Fibroblast of lung (primary cell): ENCODE data around the gene KCNJ10. TPM values are rescaled to one million over a fixed set of nuclear protein-coding genes. Genes with fewer than 3 reads are reported as not detected.

Experiments
- DNase-seq, 2 donors: peaks; one replicate each; pipeline versions ENCODE4 v3.0.0 to v3.0.0-alpha.2; 2010; ENCODE audit warnings: low read depth in 2 of 2
- H2AFZ ChIP-seq: 2 replicates; pipeline ENCODE4 v1.5.1; 2012; ENCODE audit warnings: low read length, control low read depth, inconsistent platforms
- H3K27ac ChIP-seq: 2 replicates; pipeline ENCODE4 v1.5.1; 2011; ENCODE audit warnings: low read length, control low read depth; ENCODE audit not compliant: insufficient read depth
- H3K27me3 ChIP-seq: 2 replicates; pipeline ENCODE4 v1.5.1; 2011; ENCODE audit warnings: mild to moderate bottlenecking, low read length; ENCODE audit not compliant: control insufficient read depth, insufficient read depth
- H3K36me3 ChIP-seq: 2 replicates; pipeline ENCODE4 v1.5.1; 2011; ENCODE audit warnings: low read length; ENCODE audit not compliant: control insufficient read depth, insufficient read depth
- H3K4me1 ChIP-seq: 2 replicates; pipeline ENCODE4 v1.5.1; 2011; ENCODE audit warnings: low read length; ENCODE audit not compliant: control insufficient read depth, insufficient read depth; ENCODE audit errors: extremely low read depth
- H3K4me2 ChIP-seq: 2 replicates; pipeline ENCODE4 v1.5.1; 2011; ENCODE audit warnings: low read length, control low read depth; ENCODE audit not compliant: insufficient read depth; ENCODE audit errors: extremely low read depth
- H3K4me3 ChIP-seq, 4 experiments: fragments of 200-600 bp in 1 of 4; sonication (generic) in 1 of 4; replicated peaks in 1 of 4; 2 replicates each; pipeline ENCODE4 v1.5.1; 2011 to 2016; ENCODE audit warnings: low read length in 4 of 4, low read depth in 3 of 4, mild to moderate bottlenecking in 3 of 4, control low read depth in 2 of 4, inconsistent platforms in 1 of 4, mixed read lengths in 1 of 4; ENCODE audit not compliant: insufficient read depth in 1 of 4; ENCODE audit errors: control extremely low read depth in 1 of 4
- H3K79me2 ChIP-seq: 2 replicates; pipeline ENCODE4 v1.5.1; 2012; ENCODE audit warnings: mild to moderate bottlenecking, low read length, inconsistent platforms; ENCODE audit not compliant: control insufficient read depth, insufficient read depth
- H3K9ac ChIP-seq: 2 replicates; pipeline ENCODE4 v1.5.1; 2011; ENCODE audit warnings: mild to moderate bottlenecking, low read length, control low read depth; ENCODE audit not compliant: insufficient read depth
- H3K9me3 ChIP-seq: 2 replicates; pipeline ENCODE4 v1.5.1; 2012; ENCODE audit warnings: low read depth, low read length; ENCODE audit not compliant: control insufficient read depth, insufficient read depth
- H4K20me1 ChIP-seq: 2 replicates; pipeline ENCODE4 v1.5.1; 2011; ENCODE audit warnings: low read length; ENCODE audit not compliant: control insufficient read depth, insufficient read depth; ENCODE audit errors: extremely low read depth
- EZH2 ChIP-seq: IDR thresholded peaks from 2 replicates; pipeline ENCODE4 v1.5.1; 2012; ENCODE audit warnings: low read length, control low read depth, mild to moderate bottlenecking; ENCODE audit errors: missing control alignments
- polyA plus RNA-seq, 2 donors: library from polyadenylated mRNA; depleted of rRNA in 1 of 2; stranded (reverse) in 1 of 2; unstranded in 1 of 2; fragments of >200 nt; gene quantifications; 2 replicates each; pipeline ENCODE4 v1.2.1, GENCODE V29; 2011 to 2012; ENCODE audit warnings: missing spikeins in 1 of 2
- total RNA-seq: library from RNA; depleted of rRNA; stranded (reverse); fragments of >200 nt; gene quantifications from 2 replicates; pipeline ENCODE4 v1.2.1, GENCODE V29; 2014
- TF ChIP-seq, protein P1 (sequence below), 2 donors: IDR thresholded peaks in 1 of 2; conservative IDR thresholded peaks in 1 of 2; 1 replicate in 1 of 2; 2 replicates in 1 of 2; pipeline ENCODE4 v1.5.1; 2011 to 2012; ENCODE audit warnings: low read length in 2 of 2, control low read depth in 1 of 2, inconsistent platforms in 1 of 2, low read depth in 1 of 2, mild to moderate bottlenecking in 1 of 2

Gene KCNJ10
- total and polyA plus RNA-seq, 2 donors (not counting 1 experiment from before 2014, with no cell fraction given), result not detected

DNA sequence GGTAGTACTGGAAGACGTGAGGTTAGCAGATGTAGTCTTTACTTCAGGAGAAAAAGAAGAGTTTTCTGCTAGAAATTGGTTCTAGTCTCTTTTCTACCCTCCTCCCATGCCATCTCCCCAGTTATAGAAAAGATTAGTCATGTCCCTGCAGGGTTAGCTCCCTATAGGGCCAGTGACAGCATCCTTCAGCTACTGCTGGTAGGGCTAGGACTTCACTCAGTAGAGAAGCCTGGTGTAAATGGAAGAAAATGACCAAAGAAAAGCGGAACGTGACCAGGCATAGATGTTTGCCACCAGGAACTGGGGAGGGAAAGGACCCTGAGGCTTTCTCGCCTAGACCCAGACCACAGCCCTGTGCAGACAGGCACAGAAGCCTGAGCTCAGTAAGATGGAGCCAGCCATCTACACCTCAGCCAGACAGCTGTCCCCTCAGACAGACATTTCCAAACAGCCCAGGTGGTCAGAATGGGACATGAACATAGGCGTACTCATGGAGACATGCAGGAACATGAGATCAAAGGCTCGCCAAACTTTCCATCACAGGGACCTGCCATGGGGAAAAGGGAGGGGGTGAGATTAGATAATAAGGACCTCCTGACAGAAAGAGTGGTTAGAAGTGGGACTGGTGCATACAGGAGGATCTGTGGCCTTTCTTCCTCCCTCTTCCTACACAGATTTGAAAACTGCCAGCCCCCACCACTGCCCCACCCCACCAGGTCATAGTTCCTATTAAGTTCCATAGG is 92.4 kb downstream of the KCNJ10 start:
- Histone ChIP-seq H3K9me3 (no peaks in the 10 kb centered on the region), H3K4me1 (no peaks in the 10 kb centered on the region), H3K27me3 (peaks cover 5% of the 10 kb centered on the region), H4K20me1 (no peaks in the 10 kb centered on the region), H3K27ac (no peak overlapping the region), H3K4me2 (no peak overlapping the region), H3K9ac (no peak overlapping the region), H2AFZ (no peak overlapping the region), H3K36me3 (no peaks in the 10 kb centered on the region), H3K79me2 (no peaks in the 10 kb centered on the region), H3K4me3 (no peak overlapping the region)
- DNase-seq, result no peak
- no peak for TF ChIP-seq EZH2
- TF ChIP-seq, protein P1, sequence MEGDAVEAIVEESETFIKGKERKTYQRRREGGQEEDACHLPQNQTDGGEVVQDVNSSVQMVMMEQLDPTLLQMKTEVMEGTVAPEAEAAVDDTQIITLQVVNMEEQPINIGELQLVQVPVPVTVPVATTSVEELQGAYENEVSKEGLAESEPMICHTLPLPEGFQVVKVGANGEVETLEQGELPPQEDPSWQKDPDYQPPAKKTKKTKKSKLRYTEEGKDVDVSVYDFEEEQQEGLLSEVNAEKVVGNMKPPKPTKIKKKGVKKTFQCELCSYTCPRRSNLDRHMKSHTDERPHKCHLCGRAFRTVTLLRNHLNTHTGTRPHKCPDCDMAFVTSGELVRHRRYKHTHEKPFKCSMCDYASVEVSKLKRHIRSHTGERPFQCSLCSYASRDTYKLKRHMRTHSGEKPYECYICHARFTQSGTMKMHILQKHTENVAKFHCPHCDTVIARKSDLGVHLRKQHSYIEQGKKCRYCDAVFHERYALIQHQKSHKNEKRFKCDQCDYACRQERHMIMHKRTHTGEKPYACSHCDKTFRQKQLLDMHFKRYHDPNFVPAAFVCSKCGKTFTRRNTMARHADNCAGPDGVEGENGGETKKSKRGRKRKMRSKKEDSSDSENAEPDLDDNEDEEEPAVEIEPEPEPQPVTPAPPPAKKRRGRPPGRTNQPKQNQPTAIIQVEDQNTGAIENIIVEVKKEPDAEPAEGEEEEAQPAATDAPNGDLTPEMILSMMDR (conservative IDR thresholded peaks at IDR 0.05 in 1 of 2, IDR thresholded peaks at IDR 0.05 in 1 of 2; ENCODE audit: low read depth in 1 of 2, low read length in 2 of 2), result no peak

DNA sequence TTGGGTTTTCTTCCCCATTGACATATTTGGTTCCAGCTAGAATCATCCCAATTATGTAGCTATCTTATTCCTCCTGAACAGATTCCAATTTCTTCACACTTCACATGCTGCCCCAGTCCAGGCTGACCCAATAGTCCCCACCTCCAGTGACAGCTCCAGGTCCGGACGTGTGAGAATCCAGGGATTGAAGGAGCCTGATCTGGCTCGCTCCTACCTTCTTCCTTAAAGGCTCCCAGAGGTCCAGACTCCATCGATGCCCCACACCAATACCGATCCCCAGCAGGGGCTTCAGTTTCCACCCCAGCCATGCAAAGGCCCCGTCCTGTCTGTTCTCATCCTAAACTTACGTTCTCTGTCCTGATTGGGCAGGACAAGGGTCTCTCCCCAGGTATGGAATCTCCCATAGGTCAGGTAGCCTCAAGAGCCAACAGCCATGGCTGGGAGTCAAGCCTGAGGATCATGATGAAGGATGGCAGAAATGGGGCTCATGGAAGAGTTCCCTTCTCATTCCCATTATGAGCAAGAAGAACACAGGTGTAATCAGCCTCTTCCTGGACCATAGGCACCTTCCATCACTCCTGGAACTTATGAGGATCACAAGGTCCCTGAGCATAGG is 95.5 kb downstream of the KCNJ10 start:
- Histone ChIP-seq H2AFZ (no peak overlapping the region), H3K4me1 (no peaks in the 10 kb centered on the region), H3K9ac (no peak overlapping the region), H3K36me3 (no peaks in the 10 kb centered on the region), H4K20me1 (no peaks in the 10 kb centered on the region), H3K9me3 (no peaks in the 10 kb centered on the region), H3K27me3 (peaks cover 5% of the 10 kb centered on the region), H3K4me3 (no peak overlapping the region), H3K4me2 (no peak overlapping the region), H3K79me2 (no peaks in the 10 kb centered on the region), H3K27ac (no peak overlapping the region)
- TF ChIP-seq EZH2, result no peak
- TF ChIP-seq, protein P1 (conservative IDR thresholded peaks at IDR 0.05 in 1 of 2, IDR thresholded peaks at IDR 0.05 in 1 of 2; ENCODE audit: low read depth in 1 of 2, low read length in 2 of 2), result no peak
- DNase-seq, result no peak

DNA sequence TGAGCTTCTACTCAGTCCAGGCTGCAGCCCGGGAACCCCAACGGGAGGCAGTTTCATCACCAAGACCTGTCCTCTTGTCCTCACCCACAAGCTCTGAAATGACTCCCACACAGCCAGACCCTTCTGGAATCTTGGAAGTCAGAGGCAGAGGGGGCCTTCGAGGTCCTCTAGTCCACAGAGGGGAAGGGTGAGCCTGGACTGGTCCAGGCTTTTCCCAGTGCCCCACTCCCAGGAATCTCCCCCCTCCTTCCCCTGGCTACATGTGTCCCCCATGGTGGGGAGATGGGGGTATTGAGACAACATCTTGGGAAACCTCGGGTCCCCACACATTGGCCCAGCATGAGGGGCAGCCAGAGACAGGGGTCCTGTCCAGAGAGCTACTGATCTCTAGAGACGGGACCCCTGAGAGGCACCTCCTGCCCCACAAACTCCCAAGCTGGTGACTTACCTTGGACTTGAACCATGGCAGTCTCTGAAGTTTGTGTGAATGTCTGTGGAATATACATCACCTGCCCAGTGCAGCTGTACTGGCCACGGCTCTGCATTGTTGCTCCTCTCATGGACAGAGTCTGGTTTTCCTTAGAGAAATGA is 96.5 kb downstream of the KCNJ10 start:
- Histone ChIP-seq H3K36me3 (no peaks in the 10 kb centered on the region), H3K27ac (no peak overlapping the region), H3K4me2 (no peak overlapping the region), H4K20me1 (no peaks in the 10 kb centered on the region), H2AFZ (no peak overlapping the region), H3K9me3 (no peaks in the 10 kb centered on the region), H3K4me3 (no peak overlapping the region), H3K79me2 (no peaks in the 10 kb centered on the region), H3K27me3 (peaks cover 5% of the 10 kb centered on the region), H3K9ac (no peak overlapping the region), H3K4me1 (no peaks in the 10 kb centered on the region)
- TF ChIP-seq, protein P1 (conservative IDR thresholded peaks at IDR 0.05 in 1 of 2, IDR thresholded peaks at IDR 0.05 in 1 of 2; ENCODE audit: low read depth in 1 of 2, low read length in 2 of 2), result no peak
- no peak for TF ChIP-seq EZH2
- no peak for DNase-seq
